Erythroblast (primary cell): Measurements from ENCODE around the gene MGAT5.

ENCODE experiments used
- GATA1 ChIP-seq: IDR thresholded peaks from 2 replicates; pipeline ENCODE4 v1.6.1; 2011; ENCODE audit warnings: low read depth, mild to moderate bottlenecking, control low read depth, low read length, moderate library complexity
- POLR2A ChIP-seq: IDR thresholded peaks from 2 replicates; pipeline ENCODE4 v1.6.1; 2011; ENCODE audit warnings: mild to moderate bottlenecking, low read length

DNA sequence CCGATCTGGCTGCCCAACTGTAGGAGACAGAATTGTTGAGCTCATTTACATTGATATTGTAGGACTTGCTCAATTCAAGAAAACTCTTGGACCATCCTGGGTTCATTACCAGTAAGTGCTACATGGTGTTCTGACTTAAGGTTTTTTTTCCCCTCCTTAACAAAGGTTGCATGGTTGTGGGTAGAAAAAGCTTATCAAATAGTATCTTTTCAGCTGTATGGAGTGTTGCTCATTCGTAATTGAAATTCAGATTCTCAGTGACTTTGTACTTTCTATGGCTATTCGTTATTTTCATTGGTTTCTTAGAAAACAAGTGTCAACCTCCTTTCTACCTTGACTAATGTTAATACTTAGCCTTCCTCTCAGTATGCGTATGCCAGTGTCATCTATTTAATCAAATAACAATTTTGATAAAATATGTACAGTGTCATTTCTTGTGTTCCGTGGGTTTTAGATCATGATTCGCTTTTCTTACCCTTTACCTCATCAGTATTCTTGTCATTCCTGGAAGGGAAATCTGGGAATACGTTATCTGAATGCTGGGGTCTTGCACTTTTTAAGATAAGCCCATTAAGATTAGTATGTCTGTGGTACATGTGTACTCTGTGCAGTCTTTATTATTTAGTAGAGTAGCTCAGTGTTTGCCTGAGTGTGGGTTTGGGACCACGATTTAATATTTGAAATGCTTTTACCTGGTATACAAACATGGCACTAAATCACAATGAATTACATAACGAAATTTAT, 91.3 kb downstream of the MGAT5 start:
- TF ChIP-seq POLR2A: no peak
- no peak for TF ChIP-seq GATA1
